Common myeloid progenitor, CD34-positive (primary cell): Measurements from ENCODE around the gene DIS3L.
"Not testable (repeated sequence)": the region's sequence is repeated elsewhere in the genome, so short reads cannot be mapped to it uniquely, and the experiment has no call there.

Experiments used
- CTCF ChIA-PET: fragments of 350-600 bp; sonication (Branson Sonifier 250); formaldehyde crosslinking; loops from one replicate; lab custom pipeline; 2021; ENCODE audit warnings: antibody characterized with exemption; lab: Charles Lee
- POLR2A ChIA-PET: fragments of 350-600 bp; sonication (Branson Sonifier 250); formaldehyde crosslinking; loops from one replicate; lab custom pipeline; 2021; ENCODE audit warnings: antibody characterized with exemption; lab: Charles Lee
- DNase-seq, 3 donors: peaks; one replicate each; pipeline versions ENCODE4 v3.0.0 to v3.0.0-alpha.2; 2013
- H3K27ac ChIP-seq, 2 experiments: 1 replicate in 1 of 2; 2 replicates in 1 of 2; pipeline ENCODE4 v1.7.0; 2013; ENCODE audit warnings: inconsistent platforms in 2 of 2, low read length in 2 of 2, mild to moderate bottlenecking in 2 of 2, low read depth in 1 of 2, moderate library complexity in 1 of 2; ENCODE audit not compliant: severe bottlenecking in 2 of 2, insufficient read depth in 1 of 2, poor library complexity in 1 of 2
- H3K27me3 ChIP-seq, 5 experiments: replicated peaks in 2 of 5; 1 replicate in 3 of 5; 2 replicates in 2 of 5; pipeline versions ENCODE4 v1.6.1 to v1.7.0; 2013; ENCODE audit warnings: low read length in 4 of 5, mild to moderate bottlenecking in 2 of 5, moderate library complexity in 2 of 5, inconsistent platforms in 1 of 5; ENCODE audit not compliant: insufficient read depth in 5 of 5, control insufficient read depth in 4 of 5
- H3K36me3 ChIP-seq, 4 experiments: 1 replicate in 2 of 4; 2 replicates in 2 of 4; pipeline versions ENCODE4 v1.6.1 to v1.7.0; 2013; ENCODE audit warnings: low read length in 3 of 4, control low read depth in 1 of 4, mild to moderate bottlenecking in 1 of 4; ENCODE audit not compliant: control insufficient read depth in 4 of 4, insufficient read depth in 4 of 4
- H3K4me1 ChIP-seq, 4 experiments: 1 replicate in 3 of 4; 2 replicates in 1 of 4; pipeline versions ENCODE4 v1.6.1 to v1.7.1; 2013; ENCODE audit warnings: low read length in 3 of 4, mild to moderate bottlenecking in 3 of 4, control low read depth in 1 of 4, inconsistent platforms in 1 of 4, moderate library complexity in 1 of 4; ENCODE audit not compliant: control insufficient read depth in 4 of 4, insufficient read depth in 4 of 4; ENCODE audit errors: control extremely low read depth in 1 of 4
- H3K4me3 ChIP-seq, 7 experiments: 1 replicate in 4 of 7; 2 replicates in 3 of 7; pipeline versions ENCODE4 v1.5.1 to v1.7.0; 2013; ENCODE audit warnings: mild to moderate bottlenecking in 7 of 7, low read length in 6 of 7, moderate library complexity in 6 of 7, inconsistent platforms in 2 of 7, low read depth in 2 of 7, control low read depth in 1 of 7; ENCODE audit not compliant: insufficient read depth in 4 of 7, control insufficient read depth in 1 of 7; ENCODE audit errors: extremely low read depth in 1 of 7
- H3K9me3 ChIP-seq, 5 experiments: 1 replicate in 4 of 5; 2 replicates in 1 of 5; pipeline versions ENCODE4 v1.6.1 to v1.7.1; 2013; ENCODE audit warnings: low read length in 4 of 5, mild to moderate bottlenecking in 2 of 5, inconsistent platforms in 1 of 5, low read depth in 1 of 5, moderate library complexity in 1 of 5; ENCODE audit not compliant: control insufficient read depth in 4 of 5, insufficient read depth in 2 of 5; ENCODE audit errors: control extremely low read depth in 1 of 5
- WGBS: methylation state at CpG from one replicate; pipeline ENCODE4 v1.1.5; 2013; ENCODE audit not compliant: insufficient coverage; 5-methylcytosine and 5-hydroxymethylcytosine counted together

DIS3L gene

DNA sequence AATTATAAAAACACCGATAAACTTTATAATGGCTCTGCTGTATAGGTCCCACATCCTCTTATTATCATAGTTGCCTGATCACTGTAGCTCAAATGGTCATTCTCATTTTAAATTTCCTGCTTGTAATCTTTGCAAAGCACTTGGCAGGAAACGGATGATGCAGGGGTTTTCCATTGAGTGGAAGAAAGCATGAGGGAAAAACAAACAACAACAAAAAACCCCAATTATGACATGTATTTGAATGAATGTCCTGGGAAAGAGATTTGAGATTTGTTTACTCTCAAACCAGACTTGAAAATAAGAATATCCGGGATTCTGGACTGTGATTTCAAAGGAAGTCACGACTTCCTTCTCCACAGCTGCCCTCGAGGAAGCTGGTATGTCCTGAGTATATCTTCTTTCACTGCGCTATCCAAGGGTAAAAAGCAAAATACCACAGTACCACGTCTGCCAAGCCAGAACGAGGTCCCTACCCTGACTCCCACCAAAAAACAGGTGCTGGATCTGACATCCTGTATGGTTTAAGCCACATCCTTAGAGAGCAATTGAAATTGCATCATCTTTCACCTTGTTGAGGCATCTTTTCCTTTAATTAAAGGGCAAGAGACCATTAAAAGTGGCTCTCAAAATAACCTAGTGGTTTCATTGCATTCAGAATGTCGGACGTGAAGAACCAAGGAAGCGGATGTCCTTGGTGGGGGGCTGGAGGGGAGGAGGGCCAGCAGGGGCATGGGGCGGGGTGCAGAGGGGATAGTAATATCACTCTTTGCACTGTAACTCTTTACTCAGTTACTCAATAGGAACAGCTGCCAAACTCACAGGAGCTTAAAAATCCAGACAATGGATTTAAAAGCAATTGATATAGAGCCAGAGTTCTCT lies 76.6 kb downstream of the DIS3L start:
- 12% methylated on average over 9 of the region's 12 CpGs for WGBS
- no peaks in the 10 kb centered on the region for H3K27me3 ChIP-seq
- DNase-seq = peak in 2 of 3 donors; percentile 77 to 85
- peak overlapping the region in 5 of 7 experiments; percentile 40 to 54 (median 48) for H3K4me3 ChIP-seq
- H3K27ac ChIP-seq = no peak overlapping the region
- no peaks in the 10 kb centered on the region for H3K36me3 ChIP-seq
- H3K9me3 ChIP-seq = peaks cover 0 to 7% (median 4%) of the 10 kb centered on the region in 5 experiments
- ChIA-PET POLR2A (interaction anchor here (0.6 kb wide), 1 partner anchor 1116 kb away, joined by 3 read pairs; no protein-coding TSS in a partner anchor), CTCF (interaction anchor here (1.7 to 2.0 kb wide), 2 partner anchors 12 to 15 kb away, joined by 4 read pairs; no protein-coding TSS in a partner anchor)
- H3K4me1 ChIP-seq = peaks cover 6 to 14% (median 7%) of the 10 kb centered on the region in 4 experiments

DNA sequence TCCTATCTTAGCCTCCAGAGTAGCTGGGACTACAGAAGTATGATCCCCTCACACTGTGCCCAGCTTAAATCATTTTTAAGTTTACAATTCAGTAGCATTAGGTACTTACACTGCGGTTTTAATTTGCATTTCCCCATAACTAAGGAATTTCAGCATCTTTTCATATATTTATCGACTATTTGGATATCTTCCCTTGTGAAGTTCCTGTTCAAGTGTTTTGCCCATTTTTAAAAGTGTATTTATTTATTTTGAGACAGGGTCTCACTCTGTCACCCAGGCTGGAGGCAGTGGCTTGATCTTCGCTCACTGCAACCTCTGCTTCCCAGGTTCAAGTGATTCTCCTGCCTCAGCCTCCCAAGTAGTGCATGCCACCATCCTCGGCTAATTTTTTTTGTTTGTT lies 80.8 kb downstream of the DIS3L start:
- Histone ChIP-seq H3K4me3 (no peak overlapping the region), H3K4me1 (peaks cover 6 to 14% (median 7%) of the 10 kb centered on the region in 4 experiments), H3K36me3 (no peaks in the 10 kb centered on the region), H3K27me3 (no peaks in the 10 kb centered on the region), H3K27ac (no peak overlapping the region), H3K9me3 (peaks cover 0 to 7% (median 4%) of the 10 kb centered on the region in 5 experiments)
- POLR2A ChIA-PET = no interaction called here
- CTCF ChIA-PET = interaction anchor here (1.5 to 1.7 kb wide), 2 partner anchors 12 to 14 kb away, joined by 3 read pairs; partner anchors contain the start of gene MAP2K1
- WGBS = 100% methylated on average over 2 of the region's 4 CpGs
- DNase-seq = no peak

- ChIA-PET POLR2A (no interaction called here), CTCF (interaction anchor here (1.4 kb wide), 1 partner anchor 8 kb away, joined by 4 read pairs; the partner anchor contains the start of gene MAP2K1)
- H3K4me3 ChIP-seq = no peak overlapping the region
- peaks cover 0 to 5% (median under 1%) of the 10 kb centered on the region in 5 experiments for H3K9me3 ChIP-seq
- no peaks in the 10 kb centered on the region for H3K36me3 ChIP-seq
- H3K27ac ChIP-seq = no peak overlapping the region
- DNase-seq = no peak
- no peaks in the 10 kb centered on the region for H3K4me1 ChIP-seq
- no peaks in the 10 kb centered on the region for H3K27me3 ChIP-seq
- WGBS = 100% methylated on average over 5 of the region's 7 CpGs
Observed at GRCh38 chr15:66378814-66379430, 85.6 kb downstream of the DIS3L start.

DNA sequence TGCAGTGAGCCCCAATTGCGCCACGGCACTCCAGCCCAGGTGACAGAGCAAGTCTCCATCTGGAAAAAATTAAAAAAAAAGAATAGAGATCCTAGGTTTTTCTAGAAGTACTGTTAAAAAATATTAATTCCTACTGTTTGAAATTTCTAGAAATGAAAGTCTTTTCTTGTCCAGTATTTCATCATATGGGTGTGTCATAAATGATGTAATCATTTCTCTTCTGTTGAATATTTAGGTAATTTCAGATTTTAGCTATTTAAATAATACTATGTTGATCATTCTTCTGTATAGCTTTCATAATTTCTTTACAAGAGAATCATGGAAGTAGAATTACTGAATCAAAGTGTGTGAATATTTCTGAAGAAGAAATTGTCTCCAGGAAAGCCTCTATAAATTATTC lies 88.0 kb downstream of the DIS3L start:
- H3K9me3 ChIP-seq, POLR2A ChIA-PET, H3K27me3 ChIP-seq, H3K27ac ChIP-seq, H3K36me3 ChIP-seq, H3K4me3 ChIP-seq, DNase-seq, H3K4me1 ChIP-seq: not testable (repeated sequence)
- no CpG with 5 or more reads among the region's 2 CpGs for WGBS
- CTCF ChIA-PET = interaction anchor here (0.8 to 1.1 kb wide), 2 partner anchors 9 to 117 kb away, joined by 3 read pairs; no protein-coding TSS in a partner anchor
